Fibroblast of lung (primary cell): Measurements from ENCODE around the gene PHETA1. TPM values are rescaled to one million over a fixed set of nuclear protein-coding genes. Genes with fewer than 3 reads are reported as not detected.

Source experiments
- DNase-seq, 2 donors: peaks; one replicate each; pipeline versions ENCODE4 v3.0.0 to v3.0.0-alpha.2; 2010; ENCODE audit warnings: low read depth in 2 of 2
- H2AFZ ChIP-seq: 2 replicates; pipeline ENCODE4 v1.5.1; 2012; ENCODE audit warnings: low read length, control low read depth, inconsistent platforms
- H3K27ac ChIP-seq: 2 replicates; pipeline ENCODE4 v1.5.1; 2011; ENCODE audit warnings: low read length, control low read depth; ENCODE audit not compliant: insufficient read depth
- H3K27me3 ChIP-seq: 2 replicates; pipeline ENCODE4 v1.5.1; 2011; ENCODE audit warnings: mild to moderate bottlenecking, low read length; ENCODE audit not compliant: control insufficient read depth, insufficient read depth
- H3K36me3 ChIP-seq: 2 replicates; pipeline ENCODE4 v1.5.1; 2011; ENCODE audit warnings: low read length; ENCODE audit not compliant: control insufficient read depth, insufficient read depth
- H3K4me1 ChIP-seq: 2 replicates; pipeline ENCODE4 v1.5.1; 2011; ENCODE audit warnings: low read length; ENCODE audit not compliant: control insufficient read depth, insufficient read depth; ENCODE audit errors: extremely low read depth
- H3K4me2 ChIP-seq: 2 replicates; pipeline ENCODE4 v1.5.1; 2011; ENCODE audit warnings: low read length, control low read depth; ENCODE audit not compliant: insufficient read depth; ENCODE audit errors: extremely low read depth
- H3K4me3 ChIP-seq, 4 experiments: fragments of 200-600 bp in 1 of 4; sonication (generic) in 1 of 4; replicated peaks in 1 of 4; 2 replicates each; pipeline ENCODE4 v1.5.1; 2011 to 2016; ENCODE audit warnings: low read length in 4 of 4, low read depth in 3 of 4, mild to moderate bottlenecking in 3 of 4, control low read depth in 2 of 4, inconsistent platforms in 1 of 4, mixed read lengths in 1 of 4; ENCODE audit not compliant: insufficient read depth in 1 of 4; ENCODE audit errors: control extremely low read depth in 1 of 4
- H3K79me2 ChIP-seq: 2 replicates; pipeline ENCODE4 v1.5.1; 2012; ENCODE audit warnings: mild to moderate bottlenecking, low read length, inconsistent platforms; ENCODE audit not compliant: control insufficient read depth, insufficient read depth
- H3K9ac ChIP-seq: 2 replicates; pipeline ENCODE4 v1.5.1; 2011; ENCODE audit warnings: mild to moderate bottlenecking, low read length, control low read depth; ENCODE audit not compliant: insufficient read depth
- H3K9me3 ChIP-seq: 2 replicates; pipeline ENCODE4 v1.5.1; 2012; ENCODE audit warnings: low read depth, low read length; ENCODE audit not compliant: control insufficient read depth, insufficient read depth
- H4K20me1 ChIP-seq: 2 replicates; pipeline ENCODE4 v1.5.1; 2011; ENCODE audit warnings: low read length; ENCODE audit not compliant: control insufficient read depth, insufficient read depth; ENCODE audit errors: extremely low read depth
- EZH2 ChIP-seq: IDR thresholded peaks from 2 replicates; pipeline ENCODE4 v1.5.1; 2012; ENCODE audit warnings: low read length, control low read depth, mild to moderate bottlenecking; ENCODE audit errors: missing control alignments
- polyA plus RNA-seq, 2 donors: library from polyadenylated mRNA; depleted of rRNA in 1 of 2; stranded (reverse) in 1 of 2; unstranded in 1 of 2; fragments of >200 nt; gene quantifications; 2 replicates each; pipeline ENCODE4 v1.2.1, GENCODE V29; 2011 to 2012; ENCODE audit warnings: missing spikeins in 1 of 2
- total RNA-seq: library from RNA; depleted of rRNA; stranded (reverse); fragments of >200 nt; gene quantifications from 2 replicates; pipeline ENCODE4 v1.2.1, GENCODE V29; 2014
- TF ChIP-seq, protein P1 (sequence below), 2 donors: IDR thresholded peaks in 1 of 2; conservative IDR thresholded peaks in 1 of 2; 1 replicate in 1 of 2; 2 replicates in 1 of 2; pipeline ENCODE4 v1.5.1; 2011 to 2012; ENCODE audit warnings: low read length in 2 of 2, control low read depth in 1 of 2, inconsistent platforms in 1 of 2, low read depth in 1 of 2, mild to moderate bottlenecking in 1 of 2

PHETA1 gene
- total and polyA plus RNA-seq, 2 donors (not counting 1 experiment from before 2014, with no cell fraction given) = 2.6 to 3.8 TPM

DNA sequence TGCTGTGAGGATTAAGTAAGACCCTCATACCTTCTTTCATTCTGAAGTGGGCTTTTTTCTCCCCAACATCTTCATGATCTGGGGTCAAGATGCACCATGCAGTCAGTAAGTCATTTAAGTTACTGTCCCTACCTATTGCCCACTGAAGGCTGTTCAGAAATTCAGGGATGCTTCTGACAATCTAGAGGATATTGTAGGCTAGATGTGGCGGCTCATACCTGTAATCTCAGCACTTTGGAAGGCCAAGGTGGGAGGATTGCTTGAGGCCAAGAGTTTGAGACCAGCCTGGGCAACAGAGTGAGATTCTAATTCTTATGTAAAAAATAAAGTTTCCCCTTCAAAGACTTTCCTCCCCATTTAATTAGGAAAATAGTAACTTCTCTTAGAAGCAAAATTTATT lies 28.7 kb downstream of the PHETA1 start:
- Histone ChIP-seq H3K79me2 (no peaks in the 10 kb centered on the region), H3K4me2 (no peak overlapping the region), H3K36me3 (no peaks in the 10 kb centered on the region), H3K9me3 (no peaks in the 10 kb centered on the region), H3K27ac (no peak overlapping the region), H3K27me3 (peaks cover 2% of the 10 kb centered on the region), H3K9ac (no peak overlapping the region), H2AFZ (no peak overlapping the region), H3K4me1 (no peaks in the 10 kb centered on the region), H3K4me3 (no peak overlapping the region), H4K20me1 (no peaks in the 10 kb centered on the region)
- no peak for DNase-seq
- TF ChIP-seq EZH2 = no peak
- TF ChIP-seq, protein P1, sequence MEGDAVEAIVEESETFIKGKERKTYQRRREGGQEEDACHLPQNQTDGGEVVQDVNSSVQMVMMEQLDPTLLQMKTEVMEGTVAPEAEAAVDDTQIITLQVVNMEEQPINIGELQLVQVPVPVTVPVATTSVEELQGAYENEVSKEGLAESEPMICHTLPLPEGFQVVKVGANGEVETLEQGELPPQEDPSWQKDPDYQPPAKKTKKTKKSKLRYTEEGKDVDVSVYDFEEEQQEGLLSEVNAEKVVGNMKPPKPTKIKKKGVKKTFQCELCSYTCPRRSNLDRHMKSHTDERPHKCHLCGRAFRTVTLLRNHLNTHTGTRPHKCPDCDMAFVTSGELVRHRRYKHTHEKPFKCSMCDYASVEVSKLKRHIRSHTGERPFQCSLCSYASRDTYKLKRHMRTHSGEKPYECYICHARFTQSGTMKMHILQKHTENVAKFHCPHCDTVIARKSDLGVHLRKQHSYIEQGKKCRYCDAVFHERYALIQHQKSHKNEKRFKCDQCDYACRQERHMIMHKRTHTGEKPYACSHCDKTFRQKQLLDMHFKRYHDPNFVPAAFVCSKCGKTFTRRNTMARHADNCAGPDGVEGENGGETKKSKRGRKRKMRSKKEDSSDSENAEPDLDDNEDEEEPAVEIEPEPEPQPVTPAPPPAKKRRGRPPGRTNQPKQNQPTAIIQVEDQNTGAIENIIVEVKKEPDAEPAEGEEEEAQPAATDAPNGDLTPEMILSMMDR (conservative IDR thresholded peaks at IDR 0.05 in 1 of 2, IDR thresholded peaks at IDR 0.05 in 1 of 2; ENCODE audit: low read depth in 1 of 2, low read length in 2 of 2) = no peak

DNA sequence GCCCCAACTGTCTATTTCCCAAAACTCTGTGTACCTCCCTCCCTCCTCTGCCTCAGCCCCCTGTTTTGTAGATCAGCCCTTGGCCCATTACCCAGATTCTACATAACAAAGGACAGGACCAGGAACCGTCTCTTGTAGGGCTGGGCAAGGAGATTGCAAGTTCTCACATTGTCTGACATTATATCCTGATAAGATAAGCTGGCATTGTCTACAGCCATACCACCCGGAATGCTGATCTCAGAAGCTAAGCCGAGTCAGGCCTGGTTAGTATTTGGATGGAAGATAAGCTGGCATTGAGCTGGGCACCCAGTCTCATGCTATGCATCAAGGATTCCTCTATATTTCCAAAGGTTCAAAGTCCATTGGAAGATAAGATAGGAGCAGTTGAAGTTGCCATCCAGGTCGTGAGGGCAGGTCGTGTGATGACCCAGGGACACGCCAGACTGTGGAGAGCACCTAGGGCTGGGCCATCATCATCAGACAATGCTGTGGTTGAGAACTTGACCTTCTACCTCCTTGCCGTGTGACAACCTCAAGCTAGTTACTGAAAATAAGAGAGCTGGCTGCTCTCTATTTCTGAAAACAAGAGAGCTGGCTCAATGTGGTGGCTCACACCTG lies 29.5 kb downstream of the PHETA1 start:
- no peak for DNase-seq
- Histone ChIP-seq H2AFZ (no peak overlapping the region), H3K79me2 (no peaks in the 10 kb centered on the region), H3K27ac (no peak overlapping the region), H3K4me2 (no peak overlapping the region), H3K4me1 (no peaks in the 10 kb centered on the region), H4K20me1 (no peaks in the 10 kb centered on the region), H3K36me3 (no peaks in the 10 kb centered on the region), H3K9ac (no peak overlapping the region), H3K9me3 (no peaks in the 10 kb centered on the region), H3K4me3 (no peak overlapping the region), H3K27me3 (peaks cover 2% of the 10 kb centered on the region)
- no peak for TF ChIP-seq EZH2
- TF ChIP-seq, protein P1 (conservative IDR thresholded peaks at IDR 0.05 in 1 of 2, IDR thresholded peaks at IDR 0.05 in 1 of 2; ENCODE audit: low read depth in 1 of 2, low read length in 2 of 2) = no peak

DNA sequence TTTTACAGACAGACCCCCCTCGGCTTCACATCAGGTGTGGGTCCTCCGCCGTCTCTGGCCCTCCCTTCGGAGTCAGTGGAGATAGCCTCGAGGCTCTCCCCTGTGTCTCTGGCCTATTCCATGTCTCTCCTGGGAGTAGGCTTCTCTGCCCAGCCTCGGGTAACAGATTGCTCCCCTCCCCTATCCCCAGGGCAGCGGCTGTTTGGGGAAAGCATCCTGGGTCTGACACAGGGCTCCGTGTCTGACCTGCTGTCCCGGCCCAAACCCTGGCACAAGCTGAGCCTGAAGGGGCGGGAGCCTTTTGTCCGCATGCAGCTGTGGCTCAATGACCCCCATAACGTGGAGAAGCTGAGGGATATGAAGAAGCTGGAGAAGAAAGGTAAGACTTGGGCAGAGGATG lies 30.8 kb downstream of the PHETA1 start:
- Histone ChIP-seq H4K20me1 (no peaks in the 10 kb centered on the region), H3K27me3 (peaks cover 2% of the 10 kb centered on the region), H3K79me2 (no peaks in the 10 kb centered on the region), H3K9me3 (no peaks in the 10 kb centered on the region), H3K4me3 (no peak overlapping the region), H3K27ac (no peak overlapping the region), H3K4me1 (no peaks in the 10 kb centered on the region), H3K36me3 (no peaks in the 10 kb centered on the region), H3K9ac (no peak overlapping the region), H3K4me2 (no peak overlapping the region), H2AFZ (no peak overlapping the region)
- no peak for DNase-seq
- no peak for TF ChIP-seq EZH2
- TF ChIP-seq, protein P1 (conservative IDR thresholded peaks at IDR 0.05 in 1 of 2, IDR thresholded peaks at IDR 0.05 in 1 of 2; ENCODE audit: low read depth in 1 of 2, low read length in 2 of 2) = no peak
